HL-60 (cell line): Measurements from ENCODE around the gene CEP72.
"Not testable (repeated sequence)": the region's sequence is repeated elsewhere in the genome, so short reads cannot be mapped to it uniquely, and the experiment has no call there.

ENCODE experiments used
- DNase-seq, 2 experiments: peaks; one replicate each; pipeline ENCODE4 v3.0.0-alpha.2; 2010 to 2020; ENCODE audit warnings: low read depth in 1 of 2, low spot score in 1 of 2
- H3K27ac ChIP-seq: fragments of 250-450 bp; sonication (Bioruptor Pico); replicated peaks from 2 replicates; pipeline ENCODE4 v1.5.1; 2020; ENCODE audit warnings: mild to moderate bottlenecking, moderate library complexity
- H3K27me3 ChIP-seq: fragments of 250-450 bp; sonication (Bioruptor Pico); 2 replicates; pipeline ENCODE4 v1.5.1; 2021; ENCODE audit warnings: mild to moderate bottlenecking, moderate library complexity; ENCODE audit not compliant: insufficient read depth, poor library complexity, severe bottlenecking
- H3K4me3 ChIP-seq: replicated peaks from 2 replicates; pipeline ENCODE4 v1.5.1; 2011; ENCODE audit warnings: mild to moderate bottlenecking, control low read depth, low read length; ENCODE audit not compliant: insufficient read depth
- CTCF ChIP-seq: IDR thresholded peaks from one replicate; pipeline ENCODE4 v1.5.1; 2011; ENCODE audit warnings: low read length, control low read depth, inconsistent platforms; ENCODE audit not compliant: insufficient read depth
- GABPA ChIP-seq: IDR thresholded peaks from 2 replicates; pipeline ENCODE4 v1.6.1; 2012; ENCODE audit warnings: low read depth
- POLR2AphosphoS5 ChIP-seq: IDR thresholded peaks from 2 replicates; pipeline ENCODE4 v1.6.1; 2012; ENCODE audit warnings: low read depth
- SPI1 ChIP-seq: IDR thresholded peaks from 2 replicates; pipeline ENCODE4 v1.6.1; 2012; ENCODE audit warnings: low read depth, mild to moderate bottlenecking, borderline replicate concordance
- TF ChIP-seq, protein P1 (sequence below): IDR thresholded peaks from 2 replicates; pipeline ENCODE4 v1.6.1; 2012; ENCODE audit warnings: low read depth; ENCODE audit not compliant: insufficient replicate concordance

Gene CEP72

GRCh38 chr5:679166-679895 is 67.2 kb downstream of the CEP72 start:
- H3K27me3 ChIP-seq, DNase-seq, H3K27ac ChIP-seq, H3K4me3 ChIP-seq: not testable (repeated sequence)

DNA sequence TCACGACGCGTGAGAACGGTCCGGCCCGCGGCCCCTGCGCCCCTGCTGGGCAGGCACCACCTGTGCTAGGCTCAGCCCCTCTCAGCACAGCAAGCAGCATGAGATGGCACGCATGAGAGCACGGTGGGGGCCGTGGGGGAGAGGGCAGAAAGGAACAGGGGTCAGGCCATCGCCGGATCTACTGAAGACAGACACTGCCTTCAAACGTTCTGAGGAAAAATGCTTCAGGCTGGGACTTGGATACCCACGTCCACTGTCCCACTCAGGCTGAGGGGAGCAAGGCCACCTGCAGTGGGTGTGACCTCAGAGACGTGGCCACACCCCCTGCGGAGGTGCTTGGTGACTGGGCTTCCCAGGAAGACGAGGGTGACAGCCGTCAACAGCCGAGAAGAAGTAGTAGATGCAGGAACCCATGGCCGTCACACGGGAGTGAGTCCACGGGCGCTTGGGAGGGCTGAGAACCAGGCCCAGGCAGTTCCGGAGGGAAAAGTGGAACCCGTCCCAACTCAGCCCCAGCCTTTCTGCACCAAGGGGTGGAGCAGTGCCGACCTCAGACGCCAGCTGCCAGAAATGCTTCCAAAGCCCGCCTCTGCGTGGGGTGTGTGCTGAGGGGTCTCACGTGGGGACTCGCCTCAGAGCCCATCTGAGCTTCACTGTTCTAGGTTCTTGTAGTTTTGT is 68.1 kb downstream of the CEP72 start:
- H3K4me3 ChIP-seq, H3K27me3 ChIP-seq, DNase-seq, H3K27ac ChIP-seq: not testable (repeated sequence)

DNA sequence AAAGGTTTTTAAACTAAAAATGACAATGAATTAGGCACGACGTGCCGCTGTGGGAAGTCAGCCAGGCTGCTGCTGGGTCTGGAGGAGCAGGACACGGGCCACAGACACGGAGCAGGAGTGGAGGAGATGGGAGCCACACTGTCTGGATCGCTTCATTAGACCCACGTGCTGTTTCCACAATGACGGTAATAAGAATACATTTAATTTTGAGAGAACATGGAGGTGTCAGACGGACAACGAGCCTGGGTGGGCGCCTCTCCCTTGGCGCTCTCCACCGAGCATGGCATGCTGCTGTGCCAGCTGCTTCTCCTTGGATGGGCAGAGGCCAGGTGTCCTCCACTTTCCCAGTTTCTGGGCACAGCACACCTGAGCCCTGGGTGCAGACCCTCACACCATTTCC is 68.7 kb downstream of the CEP72 start:
- DNase-seq, result not testable (repeated sequence)

DNA sequence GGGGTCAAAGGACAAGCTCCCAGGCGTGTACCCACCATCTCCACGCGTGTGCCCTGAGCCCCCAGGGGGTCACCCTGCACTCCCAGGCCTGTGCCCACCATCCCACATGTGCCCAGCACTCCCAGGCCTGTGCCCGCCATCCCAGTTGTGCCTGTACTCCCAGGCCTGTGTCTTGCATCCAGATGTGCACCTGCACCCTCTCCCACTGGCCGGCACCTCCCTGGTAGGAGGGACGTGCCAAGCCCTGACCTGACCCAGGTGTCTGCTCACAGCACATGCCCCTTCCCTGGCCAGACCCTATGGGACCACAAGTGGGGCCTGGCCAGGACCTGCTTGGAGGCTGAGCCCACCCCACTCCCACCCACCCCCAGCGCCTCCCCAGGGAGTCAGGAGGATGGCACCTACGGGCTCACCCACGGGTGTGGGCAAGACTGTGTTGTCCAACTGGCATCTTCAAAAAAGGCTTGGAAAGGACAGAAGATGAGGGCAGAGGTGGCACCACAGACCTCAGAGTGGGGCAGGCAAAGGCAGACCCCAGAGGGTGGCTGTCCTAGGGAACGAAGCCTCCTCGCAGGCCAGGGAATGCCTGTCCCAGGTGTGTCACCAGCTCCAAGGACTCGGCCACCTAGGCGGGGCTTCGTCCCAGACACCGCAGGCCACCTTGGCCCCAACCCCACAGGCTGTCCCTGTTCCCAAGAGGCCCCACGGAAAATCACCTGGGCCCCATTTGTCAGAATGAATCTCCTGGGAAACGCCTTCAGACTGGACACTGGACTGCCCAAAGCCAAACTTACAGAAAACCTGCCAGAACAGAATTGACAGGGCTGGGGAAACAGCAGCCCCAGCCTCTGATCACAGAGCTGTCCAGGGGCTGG is 69.4 kb downstream of the CEP72 start:
- not testable (repeated sequence) for H3K27me3 ChIP-seq, DNase-seq, H3K27ac ChIP-seq, H3K4me3 ChIP-seq

More for the DNA sequence above, 68.7 kb downstream of the CEP72 start:
- not testable (repeated sequence) for H3K27ac ChIP-seq, H3K27me3 ChIP-seq, H3K4me3 ChIP-seq

DNA sequence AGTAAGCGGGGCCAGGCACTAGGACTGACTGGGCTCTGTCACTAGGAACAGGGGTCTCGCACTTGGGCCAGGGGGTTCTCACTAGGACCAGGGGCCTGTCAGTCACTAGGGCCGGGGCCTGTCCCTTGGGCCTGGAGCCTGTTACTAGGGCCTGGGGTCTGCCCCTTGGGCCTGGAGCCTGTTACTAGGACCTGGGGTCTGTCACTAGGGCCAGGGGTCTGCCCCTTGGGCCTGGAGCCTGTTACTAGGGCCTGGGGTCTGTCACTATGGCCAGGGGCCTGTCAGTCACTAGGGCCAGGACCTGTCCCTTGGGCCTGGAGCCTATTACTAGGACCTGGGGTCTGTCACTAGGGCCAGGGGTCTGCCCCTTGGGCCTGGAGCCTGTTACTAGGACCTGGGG is 70.1 kb downstream of the CEP72 start:
- H3K27ac ChIP-seq, H3K4me3 ChIP-seq, DNase-seq: not testable (repeated sequence)

GRCh38 chr5:682651-683358 is 70.7 kb downstream of the CEP72 start:
- not testable (repeated sequence) for H3K27me3 ChIP-seq, H3K4me3 ChIP-seq, DNase-seq, H3K27ac ChIP-seq

More for the DNA sequence above, 70.1 kb downstream of the CEP72 start:
- H3K27me3 ChIP-seq, result not testable (repeated sequence)

DNA sequence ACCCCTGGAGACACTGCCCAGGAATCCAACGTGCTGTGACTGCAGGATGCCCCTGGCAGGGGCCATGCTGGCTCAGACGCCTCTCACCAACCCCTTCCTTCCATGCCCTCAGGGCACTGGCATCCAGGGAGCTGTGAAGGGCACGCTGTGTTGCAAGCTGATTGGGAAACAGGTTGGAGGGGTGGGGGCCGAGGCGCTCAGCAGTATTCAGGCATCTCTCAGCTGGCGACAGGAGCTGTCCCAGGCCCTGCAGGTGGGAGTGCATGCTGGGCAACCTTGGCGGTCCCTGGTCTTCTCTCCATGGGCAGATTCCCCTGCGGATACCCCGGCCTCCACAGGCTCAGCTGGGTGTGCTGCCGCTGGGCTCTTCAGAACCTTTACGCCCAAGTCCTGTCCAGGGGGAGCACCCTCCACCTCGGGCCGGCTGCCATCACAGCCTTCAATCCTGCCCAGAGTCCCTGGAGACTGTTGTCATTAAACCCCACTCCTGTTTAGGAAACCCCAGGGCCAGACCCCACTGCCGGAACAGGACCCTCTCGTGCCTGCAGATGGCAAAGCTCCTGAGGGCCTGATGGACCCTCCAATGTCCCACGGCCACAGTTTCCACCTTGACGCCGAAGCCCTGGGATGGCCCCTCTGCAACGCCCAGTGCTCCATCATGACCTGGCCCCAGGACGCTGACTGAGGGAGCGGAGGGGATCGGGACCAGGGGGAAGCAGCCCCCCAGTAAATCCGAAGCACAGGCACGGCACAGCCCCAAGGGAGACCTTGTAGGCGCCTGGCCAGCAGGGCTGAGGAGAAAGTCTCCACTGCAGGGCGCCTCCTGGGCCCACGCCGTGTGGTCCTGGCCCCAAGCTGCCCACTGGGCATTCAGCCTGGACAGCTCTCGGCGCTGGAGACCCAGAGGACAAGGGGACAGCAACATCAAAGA is 71.7 kb downstream of the CEP72 start:
- Histone ChIP-seq H3K27me3 (no peaks in the 10 kb centered on the region), H3K4me3 (no peak overlapping the region), H3K27ac (no peak overlapping the region)
- no peak for DNase-seq
- TF ChIP-seq POLR2AphosphoS5 (no peak), CTCF (no peak), SPI1 (no peak), GABPA (no peak)
- TF ChIP-seq, protein P1, sequence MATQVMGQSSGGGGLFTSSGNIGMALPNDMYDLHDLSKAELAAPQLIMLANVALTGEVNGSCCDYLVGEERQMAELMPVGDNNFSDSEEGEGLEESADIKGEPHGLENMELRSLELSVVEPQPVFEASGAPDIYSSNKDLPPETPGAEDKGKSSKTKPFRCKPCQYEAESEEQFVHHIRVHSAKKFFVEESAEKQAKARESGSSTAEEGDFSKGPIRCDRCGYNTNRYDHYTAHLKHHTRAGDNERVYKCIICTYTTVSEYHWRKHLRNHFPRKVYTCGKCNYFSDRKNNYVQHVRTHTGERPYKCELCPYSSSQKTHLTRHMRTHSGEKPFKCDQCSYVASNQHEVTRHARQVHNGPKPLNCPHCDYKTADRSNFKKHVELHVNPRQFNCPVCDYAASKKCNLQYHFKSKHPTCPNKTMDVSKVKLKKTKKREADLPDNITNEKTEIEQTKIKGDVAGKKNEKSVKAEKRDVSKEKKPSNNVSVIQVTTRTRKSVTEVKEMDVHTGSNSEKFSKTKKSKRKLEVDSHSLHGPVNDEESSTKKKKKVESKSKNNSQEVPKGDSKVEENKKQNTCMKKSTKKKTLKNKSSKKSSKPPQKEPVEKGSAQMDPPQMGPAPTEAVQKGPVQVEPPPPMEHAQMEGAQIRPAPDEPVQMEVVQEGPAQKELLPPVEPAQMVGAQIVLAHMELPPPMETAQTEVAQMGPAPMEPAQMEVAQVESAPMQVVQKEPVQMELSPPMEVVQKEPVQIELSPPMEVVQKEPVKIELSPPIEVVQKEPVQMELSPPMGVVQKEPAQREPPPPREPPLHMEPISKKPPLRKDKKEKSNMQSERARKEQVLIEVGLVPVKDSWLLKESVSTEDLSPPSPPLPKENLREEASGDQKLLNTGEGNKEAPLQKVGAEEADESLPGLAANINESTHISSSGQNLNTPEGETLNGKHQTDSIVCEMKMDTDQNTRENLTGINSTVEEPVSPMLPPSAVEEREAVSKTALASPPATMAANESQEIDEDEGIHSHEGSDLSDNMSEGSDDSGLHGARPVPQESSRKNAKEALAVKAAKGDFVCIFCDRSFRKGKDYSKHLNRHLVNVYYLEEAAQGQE, result no peak
